Neuronal stem cell (in vitro differentiated cells): ENCODE data around the gene MRPS31. TPM values are rescaled to one million over a fixed set of nuclear protein-coding genes. Genes with fewer than 3 reads are reported as not detected.

Source experiments
- DNase-seq: peaks from one replicate; pipeline ENCODE4 v3.0.0-alpha.2; 2013; ENCODE audit warnings: low spot score
- H2AFZ ChIP-seq: one replicate; pipeline ENCODE4 v1.6.1; 2013; ENCODE audit warnings: mild to moderate bottlenecking, low read length, inconsistent platforms
- H2AK5ac ChIP-seq: 2 replicates; pipeline ENCODE4 v1.6.1; 2013; ENCODE audit warnings: low read depth, mild to moderate bottlenecking, inconsistent platforms, low read length, moderate library complexity, mixed read lengths
- H2BK120ac ChIP-seq: 2 replicates; pipeline ENCODE4 v1.6.1; 2013; ENCODE audit warnings: low read depth, mild to moderate bottlenecking, inconsistent platforms, low read length, moderate library complexity, mixed read lengths
- H2BK12ac ChIP-seq: one replicate; pipeline ENCODE4 v1.6.1; 2013; ENCODE audit warnings: low read length, inconsistent platforms
- H2BK15ac ChIP-seq: 2 replicates; pipeline ENCODE4 v1.6.1; 2013; ENCODE audit warnings: mild to moderate bottlenecking, low read length, inconsistent platforms, mixed read lengths
- H2BK5ac ChIP-seq: one replicate; pipeline ENCODE4 v1.6.1; 2013; ENCODE audit warnings: inconsistent platforms, mild to moderate bottlenecking, low read length, moderate library complexity
- H3K14ac ChIP-seq: one replicate; pipeline ENCODE4 v1.6.1; 2013; ENCODE audit warnings: low read length, inconsistent platforms
- H3K18ac ChIP-seq: 2 replicates; pipeline ENCODE4 v1.6.1; 2013; ENCODE audit warnings: low read length, inconsistent platforms
- H3K23ac ChIP-seq: 2 replicates; pipeline ENCODE4 v1.6.1; 2013; ENCODE audit warnings: low read depth, mild to moderate bottlenecking, mixed read lengths, low read length, inconsistent platforms; ENCODE audit not compliant: poor library complexity
- H3K27ac ChIP-seq: replicated peaks from 3 replicates; pipeline ENCODE4 v1.5.1; 2013; ENCODE audit warnings: low read length, inconsistent platforms
- H3K27me3 ChIP-seq, 3 experiments: 2 replicates each; pipeline ENCODE4 v1.6.1; 2013; ENCODE audit warnings: low read length in 3 of 3, mild to moderate bottlenecking in 2 of 3, inconsistent platforms in 1 of 3, low read depth in 1 of 3, mixed read lengths in 1 of 3, moderate library complexity in 1 of 3; ENCODE audit not compliant: control insufficient read depth in 3 of 3, insufficient read depth in 3 of 3
- H3K36me3 ChIP-seq, 2 donors: replicated peaks in 1 of 2; 2 replicates each; pipeline ENCODE4 v1.6.1; 2013; ENCODE audit warnings: low read length in 2 of 2; ENCODE audit not compliant: control insufficient read depth in 2 of 2, insufficient read depth in 2 of 2
- H3K4ac ChIP-seq: 2 replicates; pipeline ENCODE4 v1.6.1; 2013; ENCODE audit warnings: inconsistent platforms, mild to moderate bottlenecking, low read length, moderate library complexity
- H3K4me1 ChIP-seq, 2 donors: 1 replicate in 1 of 2; 2 replicates in 1 of 2; pipeline ENCODE4 v1.6.1; 2013; ENCODE audit warnings: low read length in 2 of 2, low read depth in 1 of 2; ENCODE audit not compliant: control insufficient read depth in 2 of 2, insufficient read depth in 1 of 2
- H3K4me2 ChIP-seq: one replicate; pipeline ENCODE4 v1.6.1; 2013; ENCODE audit warnings: mild to moderate bottlenecking, low read length, inconsistent platforms; ENCODE audit not compliant: insufficient read depth, poor library complexity, severe bottlenecking
- H3K4me3 ChIP-seq, 2 donors: 2 replicates each; pipeline ENCODE4 v1.5.1; 2013; ENCODE audit warnings: low read length in 2 of 2, mild to moderate bottlenecking in 2 of 2, inconsistent platforms in 1 of 2, moderate library complexity in 1 of 2
- H3K79me1 ChIP-seq: one replicate; pipeline ENCODE4 v1.6.1; 2013; ENCODE audit warnings: low read depth, mild to moderate bottlenecking, inconsistent platforms, low read length, moderate library complexity
- H3K9ac ChIP-seq: one replicate; pipeline ENCODE4 v1.6.1; 2013; ENCODE audit warnings: mild to moderate bottlenecking, low read depth, low read length, inconsistent platforms; ENCODE audit not compliant: poor library complexity
- H3K9me3 ChIP-seq, 2 donors: replicated peaks in 1 of 2; 2 replicates each; pipeline versions ENCODE3 to v1.6.1; 2013; ENCODE audit warnings: low read length in 2 of 2, mild to moderate bottlenecking in 2 of 2, inconsistent platforms in 1 of 2, low read depth in 1 of 2, mixed read lengths in 1 of 2, moderate library complexity in 1 of 2; ENCODE audit not compliant: control insufficient read depth in 2 of 2, insufficient read depth in 1 of 2
- H4K8ac ChIP-seq: one replicate; pipeline ENCODE4 v1.6.1; 2013; ENCODE audit warnings: low read depth, mild to moderate bottlenecking, inconsistent platforms, low read length, moderate library complexity
- H4K91ac ChIP-seq: one replicate; pipeline ENCODE4 v1.6.1; 2013; ENCODE audit warnings: low read length, low read depth, mild to moderate bottlenecking, inconsistent platforms; ENCODE audit not compliant: poor library complexity
- WGBS, 2 donors: extraction: QIAGEN DNeasy Blood & Tissue Kit; methylation state at CpG; one replicate each; pipeline ENCODE4 v1.1.7; 2013; ENCODE audit warnings: missing lambda C conversion rate in 2 of 2, mixed read lengths in 1 of 2; ENCODE audit not compliant: insufficient read length in 2 of 2, insufficient replicate concordance in 1 of 2; ENCODE audit errors: extremely low coverage in 2 of 2; 5-methylcytosine and 5-hydroxymethylcytosine counted together
- small RNA-seq: library from polyadenylated mRNA; stranded (forward); fragments of <200 nt; extraction: miRNeasy Mini kit (QIAGEN cat#:217004); gene quantifications from one replicate; pipeline ENCODE3, GENCODE V24; 2013; ENCODE audit not compliant: insufficient read depth

Gene MRPS31

GRCh38 chr13:40680659-40681323, 90.2 kb downstream of the MRPS31 start:
- H3K14ac ChIP-seq: no peak overlapping the region
- no peaks in the 10 kb centered on the region for H3K27me3 ChIP-seq
- no CpG with 5 or more reads among the region's 7 CpGs for WGBS, 2 donors
- H3K27ac ChIP-seq: no peak overlapping the region
- H3K79me1 ChIP-seq: no peaks in the 10 kb centered on the region
- peaks cover 0 to 2% of the 10 kb centered on the region in 2 donors for H3K36me3 ChIP-seq
- no peak overlapping the region for H3K23ac ChIP-seq
- no peak overlapping the region for H3K4me2 ChIP-seq
- H2BK5ac ChIP-seq: no peak overlapping the region
- no peak overlapping the region for H2BK12ac ChIP-seq
- H3K4me3 ChIP-seq: no peak overlapping the region
- peak overlapping the region; percentile 10 for H2AFZ ChIP-seq
- H4K91ac ChIP-seq: no peak overlapping the region
- no peak overlapping the region for H3K4ac ChIP-seq
- no peak overlapping the region for H3K9ac ChIP-seq
- no peak overlapping the region for H3K18ac ChIP-seq
- no peak overlapping the region for H2BK120ac ChIP-seq
- DNase-seq: no peak
- no peak overlapping the region for H2AK5ac ChIP-seq
- H3K4me1 ChIP-seq: peaks cover 0 to 2% of the 10 kb centered on the region in 2 donors
- no peak overlapping the region for H2BK15ac ChIP-seq
- H4K8ac ChIP-seq: no peak overlapping the region
- H3K9me3 ChIP-seq: peaks cover 0 to 2% of the 10 kb centered on the region in 2 donors

DNA sequence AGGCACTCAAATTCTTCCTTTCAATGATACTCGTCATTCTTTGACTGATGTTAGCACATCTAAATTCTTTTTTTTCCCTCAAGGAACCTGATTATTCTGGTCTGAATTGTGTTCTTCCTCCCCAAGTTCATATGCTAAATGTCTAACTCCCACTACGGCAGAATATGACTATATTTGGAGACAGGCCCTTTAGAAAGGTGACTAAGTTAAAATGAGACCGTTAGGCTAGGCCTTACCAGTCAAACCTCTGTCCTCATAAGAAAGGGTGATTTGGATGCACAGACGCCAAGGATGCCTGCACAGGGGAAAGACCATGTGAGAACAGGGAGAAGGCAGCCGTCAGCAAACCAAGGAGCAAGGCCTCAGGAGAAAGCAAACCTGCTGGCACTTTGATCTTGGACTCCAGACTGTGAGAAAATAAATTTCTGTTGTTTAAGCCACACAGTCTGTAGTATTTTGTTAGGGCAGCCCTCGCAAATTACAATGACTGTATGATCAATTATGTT, 91.5 kb downstream of the MRPS31 start:
- Histone ChIP-seq H3K9me3 (peaks cover 0 to 2% of the 10 kb centered on the region in 2 donors), H4K8ac (no peak overlapping the region), H3K79me1 (no peaks in the 10 kb centered on the region), H2AK5ac (no peak overlapping the region), H2BK12ac (no peak overlapping the region), H3K4me1 (peaks cover 0 to 2% of the 10 kb centered on the region in 2 donors), H3K27ac (no peak overlapping the region), H3K9ac (no peak overlapping the region), H3K23ac (no peak overlapping the region), H3K18ac (no peak overlapping the region), H3K4ac (no peak overlapping the region), H2BK5ac (no peak overlapping the region), H3K4me2 (no peak overlapping the region), H3K4me3 (no peak overlapping the region), H4K91ac (no peak overlapping the region), H3K14ac (no peak overlapping the region), H2BK120ac (no peak overlapping the region), H3K27me3 (no peaks in the 10 kb centered on the region), H2AFZ (no peak overlapping the region), H3K36me3 (peaks cover 0 to 2% of the 10 kb centered on the region in 2 donors), H2BK15ac (no peak overlapping the region)
- no peak for DNase-seq
- no CpG with 5 or more reads among the region's 6 CpGs for WGBS, 2 donors

Small RNA genes lying within 50 kb of the gene (small RNA-seq; reads per million reads assigned to genes)
- gene MIR320D1 (not detected), gene MIR621 (not detected), gene RF00017 (not detected)
